22Rv1 (cell line): ENCODE results near the gene CAMKK1.

Source experiments
- CTCF ChIP-seq: fragments of 450-650 bp; IDR thresholded peaks from 2 replicates; pipeline ENCODE4 v1.5.1; 2017; ENCODE audit warnings: mild to moderate bottlenecking
- ZFX ChIP-seq: fragments of 450-650 bp; IDR thresholded peaks from 2 replicates; pipeline ENCODE4 v1.6.1; 2017; ENCODE audit warnings: antibody characterized with exemption, borderline replicate concordance

- TF ChIP-seq CTCF (no peak), ZFX (no peak)
These were observed 2.5 kb upstream of the CAMKK1 start for GRCh38 chr17:3895354-3895753.
